CD14-positive monocyte (primary cell): Measurements from ENCODE around the gene CDK17. TPM values are rescaled to one million over a fixed set of nuclear protein-coding genes. Genes with fewer than 3 reads are reported as not detected.

ENCODE experiments used
- DNase-seq, 3 donors: peaks; one replicate each; pipeline ENCODE4 v3.0.0-alpha.2; 2011 to 2022
- H2AFZ ChIP-seq: 2 replicates; pipeline ENCODE4 v1.6.0; 2012; ENCODE audit warnings: mild to moderate bottlenecking, low read depth, low read length, inconsistent platforms; ENCODE audit not compliant: insufficient read depth, poor library complexity, severe bottlenecking
- H3K27ac ChIP-seq, 2 donors: 1 replicate in 1 of 2; 2 replicates in 1 of 2; pipeline ENCODE4 v1.5.1; 2012 to 2013; ENCODE audit warnings: low read length in 2 of 2, control low read depth in 1 of 2, inconsistent platforms in 1 of 2, low read depth in 1 of 2, mild to moderate bottlenecking in 1 of 2
- H3K27me3 ChIP-seq, 2 donors: one replicate each; pipeline versions ENCODE4 v1.6.0 to v1.6.1; 2011 to 2013; ENCODE audit warnings: low read length in 2 of 2; ENCODE audit not compliant: control insufficient read depth in 2 of 2, insufficient read depth in 2 of 2
- H3K36me3 ChIP-seq, 2 donors: replicated peaks in 1 of 2; 1 replicate in 1 of 2; 2 replicates in 1 of 2; pipeline versions ENCODE4 v1.5.1 to v1.6.1; 2012 to 2013; ENCODE audit warnings: low read length in 2 of 2, control low read depth in 1 of 2, inconsistent platforms in 1 of 2, mild to moderate bottlenecking in 1 of 2; ENCODE audit not compliant: insufficient read depth in 2 of 2, control insufficient read depth in 1 of 2
- H3K4me1 ChIP-seq, 2 donors: 1 replicate in 1 of 2; 2 replicates in 1 of 2; pipeline versions ENCODE4 v1.5.1 to v1.6.1; 2012 to 2013; ENCODE audit warnings: low read length in 2 of 2, control low read depth in 1 of 2, inconsistent platforms in 1 of 2, mild to moderate bottlenecking in 1 of 2, moderate library complexity in 1 of 2; ENCODE audit not compliant: insufficient read depth in 2 of 2, control insufficient read depth in 1 of 2
- H3K4me2 ChIP-seq: replicated peaks from 2 replicates; pipeline ENCODE3; 2012; ENCODE audit warnings: low read length, moderate library complexity, mild to moderate bottlenecking; ENCODE audit not compliant: poor library complexity, severe bottlenecking; ENCODE audit errors: extremely low read depth
- H3K4me3 ChIP-seq, 3 experiments: fragments of 200-600 bp in 1 of 3; sonication (generic) in 1 of 3; replicated peaks in 1 of 3; 1 replicate in 2 of 3; 2 replicates in 1 of 3; pipeline ENCODE4 v1.5.1; 2011 to 2013; ENCODE audit warnings: low read length in 3 of 3, mild to moderate bottlenecking in 3 of 3, control low read depth in 2 of 3, low read depth in 2 of 3, inconsistent platforms in 1 of 3, moderate library complexity in 1 of 3
- H3K79me2 ChIP-seq: 2 replicates; pipeline ENCODE4 v1.6.0; 2012; ENCODE audit warnings: mild to moderate bottlenecking, control low read depth, inconsistent platforms, low read length, moderate library complexity; ENCODE audit not compliant: insufficient read depth
- H3K9ac ChIP-seq: 2 replicates; pipeline ENCODE4 v1.6.0; 2017; ENCODE audit warnings: low read length, mild to moderate bottlenecking; ENCODE audit not compliant: insufficient read depth, poor library complexity, severe bottlenecking
- H3K9me3 ChIP-seq, 2 donors: replicated peaks in 1 of 2; 1 replicate in 1 of 2; 2 replicates in 1 of 2; pipeline versions ENCODE4 v1.5.1 to v1.6.1; 2012 to 2013; ENCODE audit warnings: low read length in 2 of 2, control low read depth in 1 of 2; ENCODE audit not compliant: control insufficient read depth in 1 of 2, insufficient read depth in 1 of 2
- H4K20me1 ChIP-seq: 2 replicates; pipeline ENCODE4 v1.6.0; 2012; ENCODE audit warnings: mild to moderate bottlenecking, low read length, control low read depth, moderate library complexity; ENCODE audit not compliant: insufficient read depth
- H3K27ac Mint-ChIP-seq, 7 donors: one replicate each; pipeline ENCODE4 v1.8.0; 2020; ENCODE audit warnings: mild to moderate bottlenecking in 7 of 7, mixed read lengths in 7 of 7, moderate library complexity in 6 of 7, inconsistent platforms in 2 of 7
- H3K27me3 Mint-ChIP-seq, 3 donors: one replicate each; pipeline ENCODE4 v1.8.0; 2021 to 2022; ENCODE audit warnings: low read depth in 3 of 3, mild to moderate bottlenecking in 3 of 3, mixed read lengths in 3 of 3, moderate library complexity in 3 of 3, inconsistent platforms in 1 of 3
- H3K36me3 Mint-ChIP-seq, 2 donors: one replicate each; pipeline ENCODE4 v1.8.0; 2020; ENCODE audit warnings: mixed read lengths in 2 of 2, inconsistent platforms in 1 of 2, mild to moderate bottlenecking in 1 of 2
- H3K4me1 Mint-ChIP-seq: one replicate; pipeline ENCODE4 v1.8.0; 2020; ENCODE audit warnings: mild to moderate bottlenecking, mixed read lengths
- H3K4me3 Mint-ChIP-seq, 2 donors: one replicate each; pipeline ENCODE4 v1.8.0; 2020; ENCODE audit warnings: mild to moderate bottlenecking in 2 of 2, mixed read lengths in 2 of 2, moderate library complexity in 1 of 2
- H3K9me3 Mint-ChIP-seq, 7 donors: one replicate each; pipeline ENCODE4 v1.8.0; 2020 to 2022; ENCODE audit warnings: mixed read lengths in 7 of 7, mild to moderate bottlenecking in 6 of 7, moderate library complexity in 6 of 7, inconsistent platforms in 2 of 7
- WGBS: methylation state at CpG from one replicate; pipeline ENCODE4 v1.1.5; 2013; ENCODE audit warnings: missing lambda C conversion rate; ENCODE audit not compliant: insufficient coverage; 5-methylcytosine and 5-hydroxymethylcytosine counted together
- intact Hi-C, 2 donors: fragments of 100-400 bp; cut with micrococcal nuclease; formaldehyde crosslinking; loops; one replicate each; pipeline versions ENCODE4 v1.15.0 to v1.15.1; 2023
- polyA plus RNA-seq, 3 donors: library from polyadenylated mRNA; depleted of rRNA in 1 of 3; unstranded in 2 of 3; stranded (reverse) in 1 of 3; fragments of 300-500 nt in 2 of 3; fragments of >200 nt in 1 of 3; fragmentation: Illumina TruSeq in 2 of 3; gene quantifications; 1 replicate in 2 of 3; 2 replicates in 1 of 3; pipeline ENCODE4 v1.2.3, GENCODE V29; 2012 to 2021
- TF ChIP-seq, protein P1 (sequence below): fragments of 200-600 bp; IDR thresholded peaks from one replicate; pipeline ENCODE4 v1.8.0; 2022; ENCODE audit warnings: antibody characterized with exemption, mild to moderate bottlenecking

Gene CDK17
- polyA plus RNA-seq, 3 donors, result 3.6 to 6.9 (median 6.4) TPM

DNA sequence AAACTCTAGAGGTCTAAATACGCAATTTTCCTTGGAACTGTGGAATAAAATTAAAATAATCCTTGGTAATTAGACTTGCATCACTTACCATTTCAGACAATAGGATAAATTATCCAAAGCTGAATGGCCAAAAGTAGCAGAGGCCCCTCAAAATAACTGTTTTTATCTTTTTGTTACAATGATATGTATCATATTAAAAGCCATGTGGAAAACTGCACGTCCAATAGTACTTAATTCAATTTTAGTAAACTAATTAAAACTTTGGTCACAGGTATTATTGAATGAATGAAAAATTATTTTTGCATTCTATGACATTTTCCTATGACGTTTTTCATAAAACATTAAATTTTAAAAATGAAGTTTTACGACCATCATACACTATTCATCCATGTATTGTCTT, 98.5 kb downstream of the CDK17 start:
- Histone ChIP-seq H3K4me3 (no peak overlapping the region), H3K27ac (no peak overlapping the region), H3K9me3 (no peaks in the 10 kb centered on the region), H3K79me2 (no peaks in the 10 kb centered on the region), H3K4me1 (no peaks in the 10 kb centered on the region), H3K4me2 (no peak overlapping the region), H3K9ac (no peak overlapping the region), H3K27me3 (no peaks in the 10 kb centered on the region), H3K36me3 (peaks cover 25 to 47% of the 10 kb centered on the region in 2 donors), H4K20me1 (no peaks in the 10 kb centered on the region), H2AFZ (no peak overlapping the region)
- no CpG with 5 or more reads among the region's 4 CpGs for WGBS
- H3K4me1 Mint-ChIP-seq, result no peaks in the 10 kb centered on the region
- H3K27ac Mint-ChIP-seq, result no peak overlapping the region
- TF ChIP-seq, protein P1, sequence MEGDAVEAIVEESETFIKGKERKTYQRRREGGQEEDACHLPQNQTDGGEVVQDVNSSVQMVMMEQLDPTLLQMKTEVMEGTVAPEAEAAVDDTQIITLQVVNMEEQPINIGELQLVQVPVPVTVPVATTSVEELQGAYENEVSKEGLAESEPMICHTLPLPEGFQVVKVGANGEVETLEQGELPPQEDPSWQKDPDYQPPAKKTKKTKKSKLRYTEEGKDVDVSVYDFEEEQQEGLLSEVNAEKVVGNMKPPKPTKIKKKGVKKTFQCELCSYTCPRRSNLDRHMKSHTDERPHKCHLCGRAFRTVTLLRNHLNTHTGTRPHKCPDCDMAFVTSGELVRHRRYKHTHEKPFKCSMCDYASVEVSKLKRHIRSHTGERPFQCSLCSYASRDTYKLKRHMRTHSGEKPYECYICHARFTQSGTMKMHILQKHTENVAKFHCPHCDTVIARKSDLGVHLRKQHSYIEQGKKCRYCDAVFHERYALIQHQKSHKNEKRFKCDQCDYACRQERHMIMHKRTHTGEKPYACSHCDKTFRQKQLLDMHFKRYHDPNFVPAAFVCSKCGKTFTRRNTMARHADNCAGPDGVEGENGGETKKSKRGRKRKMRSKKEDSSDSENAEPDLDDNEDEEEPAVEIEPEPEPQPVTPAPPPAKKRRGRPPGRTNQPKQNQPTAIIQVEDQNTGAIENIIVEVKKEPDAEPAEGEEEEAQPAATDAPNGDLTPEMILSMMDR, result no peak
- peaks cover 0 to 3% (median 0%) of the 10 kb centered on the region in 7 donors for H3K9me3 Mint-ChIP-seq
- DNase-seq, result no peak
- peaks cover 28 to 46% of the 10 kb centered on the region in 2 donors for H3K36me3 Mint-ChIP-seq
- intact Hi-C loops, result no loop called here
- H3K4me3 Mint-ChIP-seq, result no peak overlapping the region
- H3K27me3 Mint-ChIP-seq, result no peaks in the 10 kb centered on the region

GRCh38 chr12:96300064-96300463, 100.2 kb downstream of the CDK17 start:
- no peaks in the 10 kb centered on the region for H3K9me3 ChIP-seq
- no peaks in the 10 kb centered on the region for H3K4me1 ChIP-seq
- Mint-ChIP-seq H3K4me3 (no peak overlapping the region), H3K4me1 (no peaks in the 10 kb centered on the region), H3K27me3 (no peaks in the 10 kb centered on the region), H3K36me3 (peaks cover 31 to 40% of the 10 kb centered on the region in 2 donors), H3K9me3 (peaks cover 0 to 3% (median 0%) of the 10 kb centered on the region in 7 donors), H3K27ac (no peak overlapping the region)
- no peak overlapping the region for H3K4me2 ChIP-seq
- H4K20me1 ChIP-seq, result no peaks in the 10 kb centered on the region
- no peak for DNase-seq
- no peaks in the 10 kb centered on the region for H3K79me2 ChIP-seq
- intact Hi-C loops, result no loop called here
- no peak overlapping the region for H3K27ac ChIP-seq
- no peak overlapping the region for H3K9ac ChIP-seq
- 88% methylated on average over 1 of the region's 5 CpGs for WGBS
- no peak overlapping the region for H3K4me3 ChIP-seq
- H3K27me3 ChIP-seq, result no peaks in the 10 kb centered on the region
- TF ChIP-seq, protein P1, result no peak
- H2AFZ ChIP-seq, result no peak overlapping the region
- peaks cover 34 to 56% of the 10 kb centered on the region in 2 donors for H3K36me3 ChIP-seq
